ENCODE results near the gene TTC23. TPM values are rescaled to one million over a fixed set of nuclear protein-coding genes. Genes with fewer than 3 reads are reported as not detected.
A peak's percentile ranks its signal among the peaks of the same experiment; 100 is the strongest.

Gene TTC23
- total RNA-seq, 2 experiments from 2014 or later, result 0.19 to 0.81 TPM

DNA sequence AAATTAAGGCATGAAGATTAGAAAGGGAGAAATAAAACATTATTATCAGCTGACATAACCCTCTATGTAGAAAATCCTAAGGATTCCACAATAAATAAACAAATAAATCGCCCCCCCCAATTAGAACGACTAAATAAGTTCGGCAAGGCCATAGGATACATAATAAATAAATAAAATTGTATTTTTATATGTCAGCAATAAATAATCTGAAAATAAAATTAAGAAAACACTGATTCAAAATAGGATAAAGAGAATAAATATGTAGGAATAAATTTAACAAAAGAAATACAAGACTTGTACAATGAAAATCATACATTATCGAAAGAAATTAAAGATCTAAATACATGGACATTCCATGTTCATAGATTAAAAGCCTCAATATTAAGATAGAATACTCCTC, 5.1 kb downstream of the TTC23 start:
- no peak overlapping the region for H3K27ac Mint-ChIP-seq
- intact Hi-C loops (cut with DNase I, micrococcal nuclease), result no loop called here

DNA sequence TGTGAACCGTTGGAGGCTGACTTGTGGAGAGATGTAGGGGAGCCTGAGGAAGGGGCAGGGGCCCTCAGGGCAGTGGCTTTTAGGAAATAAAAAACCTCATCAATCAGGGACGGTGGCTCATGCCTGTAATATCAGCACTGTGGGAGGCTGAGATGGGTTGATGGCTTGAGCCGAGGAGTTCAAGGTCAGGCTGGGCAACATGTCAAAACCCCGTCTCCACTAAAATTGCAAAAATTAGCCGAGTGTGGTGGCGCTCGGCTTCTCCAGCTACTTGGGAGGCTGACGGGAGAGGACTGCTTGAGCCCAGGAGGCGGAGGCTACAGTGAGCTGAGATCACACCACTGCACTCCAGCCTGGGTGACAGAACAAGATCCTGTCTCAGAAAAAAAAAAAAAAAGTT, 7.6 kb downstream of the TTC23 start:
- no peaks in the 10 kb centered on the region for H3K9me3 Mint-ChIP-seq
- no peaks in the 10 kb centered on the region for H3K4me1 Mint-ChIP-seq (ENCODE audit: low read depth)
- intact Hi-C loops (cut with DNase I, micrococcal nuclease), result no loop called here
- no peak overlapping the region for H3K27ac ChIP-seq (ENCODE audit: low read depth in 1 of 2, low read length in 2 of 2)
- no peak overlapping the region for H3K4me3 ChIP-seq (ENCODE audit: low read length)
- ChIA-PET POLR2A (no interaction called here), CTCF (no interaction called here)
- peaks cover 0 to 2% of the 10 kb centered on the region in 2 experiments for H3K27me3 ChIP-seq (ENCODE audit: control insufficient read depth in 1 of 2, insufficient read depth in 2 of 2, low read length in 2 of 2)
- H3K4me1 ChIP-seq (ENCODE audit: insufficient read depth, low read length), result no peaks in the 10 kb centered on the region
- no peaks in the 10 kb centered on the region for H3K36me3 ChIP-seq (ENCODE audit: insufficient read depth, low read length)
- no peaks in the 10 kb centered on the region for H3K9me3 ChIP-seq (ENCODE audit: control insufficient read depth in 1 of 2, insufficient read depth in 1 of 2, low read length in 2 of 2)
- H3K27ac Mint-ChIP-seq, result no peak overlapping the region
- H3K27me3 Mint-ChIP-seq, result peaks cover 9% of the 10 kb centered on the region
- no peak for TF ChIP-seq CTCF (IDR thresholded peaks at IDR 0.05)
- DNase-seq, result no peak
- no peak for ATAC-seq (ENCODE audit: poor library complexity)
- no peaks in the 10 kb centered on the region for H3K36me3 Mint-ChIP-seq (ENCODE audit: low read depth)
- H3K4me3 Mint-ChIP-seq, result no peak overlapping the region

More for the DNA sequence above, 5.1 kb downstream of the TTC23 start:
- H3K27ac ChIP-seq (ENCODE audit: low read depth in 1 of 2, low read length in 2 of 2), result no peak overlapping the region
- H3K4me3 Mint-ChIP-seq, result no peak overlapping the region
- no peak for ATAC-seq (ENCODE audit: poor library complexity)
- no peaks in the 10 kb centered on the region for H3K4me1 Mint-ChIP-seq (ENCODE audit: low read depth)
- no peaks in the 10 kb centered on the region for H3K27me3 ChIP-seq (ENCODE audit: control insufficient read depth in 1 of 2, insufficient read depth in 2 of 2, low read length in 2 of 2)
- H3K4me3 ChIP-seq (ENCODE audit: low read length), result no peak overlapping the region
- no peaks in the 10 kb centered on the region for H3K36me3 ChIP-seq (ENCODE audit: insufficient read depth, low read length)
- H3K36me3 Mint-ChIP-seq (ENCODE audit: low read depth), result no peaks in the 10 kb centered on the region
- H3K27me3 Mint-ChIP-seq, result peaks cover 4% of the 10 kb centered on the region
- ChIA-PET POLR2A (no interaction called here), CTCF (no interaction called here)
- no peak for DNase-seq
- H3K9me3 ChIP-seq (ENCODE audit: control insufficient read depth in 1 of 2, insufficient read depth in 1 of 2, low read length in 2 of 2), result no peaks in the 10 kb centered on the region
- no peaks in the 10 kb centered on the region for H3K4me1 ChIP-seq (ENCODE audit: insufficient read depth, low read length)
- TF ChIP-seq CTCF (IDR thresholded peaks at IDR 0.05), result no peak
- H3K9me3 Mint-ChIP-seq, result no peaks in the 10 kb centered on the region

- ATAC-seq (ENCODE audit: poor library complexity), result no peak
- ChIA-PET POLR2A (no interaction called here), CTCF (no interaction called here)
- Mint-ChIP-seq H3K4me1 (ENCODE audit: low read depth) (no peaks in the 10 kb centered on the region), H3K4me3 (no peak overlapping the region), H3K27ac (no peak overlapping the region), H3K9me3 (no peaks in the 10 kb centered on the region), H3K36me3 (ENCODE audit: low read depth) (no peaks in the 10 kb centered on the region), H3K27me3 (peaks cover 14% of the 10 kb centered on the region)
- intact Hi-C loops (cut with DNase I, micrococcal nuclease), result no loop called here
- no peak overlapping the region for H3K27ac ChIP-seq (ENCODE audit: low read depth in 1 of 2, low read length in 2 of 2)
- DNase-seq, result peak in 2 of 14 experiments; percentile 34 to 44
- H3K27me3 ChIP-seq (ENCODE audit: control insufficient read depth in 1 of 2, insufficient read depth in 2 of 2, low read length in 2 of 2), result peaks cover 2 to 4% of the 10 kb centered on the region in 2 experiments
- no peaks in the 10 kb centered on the region for H3K4me1 ChIP-seq (ENCODE audit: insufficient read depth, low read length)
- TF ChIP-seq CTCF (IDR thresholded peaks at IDR 0.05), result no peak
- H3K4me3 ChIP-seq (ENCODE audit: low read length), result no peak overlapping the region
- no peaks in the 10 kb centered on the region for H3K9me3 ChIP-seq (ENCODE audit: control insufficient read depth in 1 of 2, insufficient read depth in 1 of 2, low read length in 2 of 2)
- no peaks in the 10 kb centered on the region for H3K36me3 ChIP-seq (ENCODE audit: insufficient read depth, low read length)
These were observed 9.7 kb downstream of the TTC23 start for GRCh38 chr15:99239545-99240198.
